ENCODE data around the gene SH3PXD2A. TPM values are rescaled to one million over a fixed set of nuclear protein-coding genes. Genes with fewer than 3 reads are reported as not detected.

Gene SH3PXD2A
- total and polyA plus RNA-seq, 2 of the 4 experiments (the other 2 are of a cell fraction), result 6.3 to 23.0 TPM

GRCh38 chr10:103665162-103665889 is 190.1 kb downstream of the SH3PXD2A start:
- Histone ChIP-seq H4K20me1 (ENCODE audit: insufficient read depth, low read length) (peaks cover 6% of the 10 kb centered on the region), H4K5ac (ENCODE audit: low read depth, low read length) (no peak overlapping the region), H3K36me3 (ENCODE audit: control insufficient read depth, insufficient read depth, low read length) (peaks cover 4% of the 10 kb centered on the region; the same call in 1 of the 2 replicates), H3K18ac (ENCODE audit: low read depth, low read length) (no peak overlapping the region), H3K14ac (replicated peaks; ENCODE audit: low read depth, low read length) (no peak overlapping the region), H3K9me3 (ENCODE audit: control insufficient read depth, insufficient read depth, low read length) (no peaks in the 10 kb centered on the region), H3K9ac (ENCODE audit: low read depth, low read length) (no peak overlapping the region), H2BK20ac (ENCODE audit: low read depth, low read length) (no peak overlapping the region), H4K91ac (ENCODE audit: insufficient read depth, low read depth, low read length) (no peak overlapping the region), H3K4me3 (ENCODE audit: insufficient read depth, low read depth, low read length) (no peak overlapping the region), H2AK9ac (replicated peaks; ENCODE audit: low read depth, low read length, poor library complexity) (peak overlapping the region; percentile 47), H2BK15ac (ENCODE audit: low read depth, low read length) (no peak overlapping the region), H3K9me1 (ENCODE audit: insufficient read depth, low read length) (peaks cover 25% of the 10 kb centered on the region), H3K4ac (ENCODE audit: low read depth, low read length) (no peak overlapping the region), H2BK120ac (ENCODE audit: low read depth, low read length) (no peak overlapping the region), H3K79me1 (ENCODE audit: low read depth in 1 of 2, low read length in 2 of 2) (peaks cover 20 to 78% of the 10 kb centered on the region in 2 experiments), H4K8ac (ENCODE audit: low read depth in 2 of 2, low read length in 2 of 2) (no peak overlapping the region), H3K4me2 (ENCODE audit: low read depth, low read length) (no peak overlapping the region), H2AK5ac (ENCODE audit: low read depth, low read length) (no peak overlapping the region), H3K27ac (ENCODE audit: insufficient read depth, low read length) (no peak overlapping the region), H3K27me3 (ENCODE audit: control insufficient read depth, insufficient read depth, low read length) (no peaks in the 10 kb centered on the region), H3K4me1 (ENCODE audit: control insufficient read depth, insufficient read depth, low read length) (peaks cover 25% of the 10 kb centered on the region), H3K23ac (ENCODE audit: low read depth, low read length) (no peak overlapping the region), H2BK5ac (ENCODE audit: low read depth, low read length, poor library complexity, severe bottlenecking) (no peak overlapping the region), H2AFZ (replicated peaks; ENCODE audit: low read length, poor library complexity) (no peak overlapping the region), H3K56ac (ENCODE audit: extremely low read depth, insufficient read depth, low read length) (no peak overlapping the region)
- no peak for TF ChIP-seq MAZ (IDR thresholded peaks at IDR 0.05; ENCODE audit: borderline replicate concordance, low read depth, low read length)
- ATAC-seq (ENCODE audit: low read depth) (no peak), DNase-seq (no peak)
- POLR2A ChIA-PET (ENCODE audit: unreplicated experiment), result interaction anchor here (0.6 kb wide), 1 partner anchor 1615 kb away, joined by 3 read pairs; no protein-coding TSS in a partner anchor
- CTCF ChIA-PET, result interaction anchor here (1.0 to 1.4 kb wide), 3 partner anchors 10 to 21 kb away, joined by 3 read pairs; no protein-coding TSS in a partner anchor
- intact Hi-C loops (cut with micrococcal nuclease), result no loop called here
- BruUV-seq (replicated peaks), result no TSS peak
- WGBS, 2 experiments (ENCODE audit: extremely low coverage in 2 of 2, insufficient read length in 1 of 2), result 100% methylated on average over 4 of the region's 9 CpGs; no CpG with 5 or more reads in 1 of the 2 experiments
- in situ Hi-C loops (cut with MboI; ENCODE audit: low sequenced_read_pairs), result no loop called here
- dilution Hi-C loops (cut with HindIII; ENCODE audit: low sequenced_read_pairs, unreplicated experiment), result no loop called here
